ENCODE results near the gene SDF2. TPM values are rescaled to one million over a fixed set of nuclear protein-coding genes. Genes with fewer than 3 reads are reported as not detected.

Gene SDF2
- total RNA-seq, 4 donors from 2014 or later, result 35.9 to 50.1 (median 43.3) TPM

GRCh38 chr17:28682655-28683054 is 20.9 kb upstream of the SDF2 start:
- no peaks in the 10 kb centered on the region for H3K4me1 ChIP-seq
- TF ChIP-seq CTCF (IDR thresholded peaks at IDR 0.05) (no peak), POLR2A (IDR thresholded peaks at IDR 0.05) (no peak)
- intact Hi-C loops (cut with DNase I; ENCODE audit: low total_unique reads), result no loop called here
- DNase-seq, result no peak
- H3K27me3 ChIP-seq, result no peaks in the 10 kb centered on the region
- H3K9me3 ChIP-seq, result no peaks in the 10 kb centered on the region
- H3K27ac ChIP-seq, result no peak overlapping the region
- H3K36me3 ChIP-seq, result no peaks in the 10 kb centered on the region
- H3K4me3 ChIP-seq, result no peak overlapping the region

GRCh38 chr17:28675980-28676379 is 14.3 kb upstream of the SDF2 start:
- no peaks in the 10 kb centered on the region for H3K36me3 ChIP-seq
- no peak overlapping the region for H3K27ac ChIP-seq
- H3K27me3 ChIP-seq, result no peaks in the 10 kb centered on the region
- no peak overlapping the region for H3K4me3 ChIP-seq
- no peaks in the 10 kb centered on the region for H3K4me1 ChIP-seq
- H3K9me3 ChIP-seq, result no peaks in the 10 kb centered on the region
- no peak for DNase-seq
- TF ChIP-seq CTCF (IDR thresholded peaks at IDR 0.05) (no peak), POLR2A (IDR thresholded peaks at IDR 0.05) (no peak)
- intact Hi-C loops (cut with DNase I; ENCODE audit: low total_unique reads), result no loop called here

- no peak for DNase-seq
- H3K4me3 ChIP-seq, result no peak overlapping the region
- H3K9me3 ChIP-seq, result no peaks in the 10 kb centered on the region
- H3K4me1 ChIP-seq, result no peaks in the 10 kb centered on the region
- H3K27ac ChIP-seq, result no peak overlapping the region
- intact Hi-C loops (cut with DNase I; ENCODE audit: low total_unique reads), result no loop called here
- no peaks in the 10 kb centered on the region for H3K27me3 ChIP-seq
- TF ChIP-seq CTCF (IDR thresholded peaks at IDR 0.05), result no peak
- no peak for TF ChIP-seq POLR2A (IDR thresholded peaks at IDR 0.05)
- no peaks in the 10 kb centered on the region for H3K36me3 ChIP-seq
Measured at GRCh38 chr17:28675490-28675889, 13.8 kb upstream of the SDF2 start.

GRCh38 chr17:28669918-28670317 is 8.2 kb upstream of the SDF2 start:
- TF ChIP-seq CTCF (IDR thresholded peaks at IDR 0.05) (no peak), POLR2A (IDR thresholded peaks at IDR 0.05) (no peak)
- no peak for DNase-seq
- H3K27ac ChIP-seq, result no peak overlapping the region
- no peaks in the 10 kb centered on the region for H3K27me3 ChIP-seq
- H3K4me1 ChIP-seq, result no peaks in the 10 kb centered on the region
- H3K9me3 ChIP-seq, result no peaks in the 10 kb centered on the region
- no peaks in the 10 kb centered on the region for H3K36me3 ChIP-seq
- intact Hi-C loops (cut with DNase I; ENCODE audit: low total_unique reads), result no loop called here
- no peak overlapping the region for H3K4me3 ChIP-seq

GRCh38 chr17:28667870-28668269 is 6.2 kb upstream of the SDF2 start:
- intact Hi-C loops (cut with DNase I; ENCODE audit: low total_unique reads), result no loop called here
- no peak for DNase-seq
- H3K27me3 ChIP-seq, result no peaks in the 10 kb centered on the region
- H3K27ac ChIP-seq, result no peak overlapping the region
- peaks cover 0 to 10% of the 10 kb centered on the region in 2 donors for H3K4me1 ChIP-seq
- TF ChIP-seq CTCF (IDR thresholded peaks at IDR 0.05) (no peak), POLR2A (IDR thresholded peaks at IDR 0.05) (no peak)
- H3K9me3 ChIP-seq, result no peaks in the 10 kb centered on the region
- H3K36me3 ChIP-seq, result no peaks in the 10 kb centered on the region
- no peak overlapping the region for H3K4me3 ChIP-seq
